NCI-H345 (cell line): ENCODE results near the gene RAB11FIP3.

Experiments used
- DNase-seq: peaks from one replicate; lab custom pipeline; 2025; lab: John Stamatoyannopoulos, UW

Gene RAB11FIP3

GRCh38 chr16:554640-555365 lies 129.4 kb downstream of the RAB11FIP3 start:
- DNase-seq = no peak

GRCh38 chr16:555528-556473 lies 130.4 kb downstream of the RAB11FIP3 start:
- no peak for DNase-seq

GRCh38 chr16:556474-557173 lies 131.2 kb downstream of the RAB11FIP3 start:
- no peak for DNase-seq

GRCh38 chr16:557463-558297 lies 132.2 kb downstream of the RAB11FIP3 start:
- no peak for DNase-seq

GRCh38 chr16:558298-559020 lies 133.0 kb downstream of the RAB11FIP3 start:
- no peak for DNase-seq

- no peak for DNase-seq
Observed at GRCh38 chr16:559021-559380, 133.6 kb downstream of the RAB11FIP3 start.

GRCh38 chr16:559411-560203 lies 134.2 kb downstream of the RAB11FIP3 start:
- DNase-seq = no peak

- DNase-seq = no peak
Observed at GRCh38 chr16:560204-560700, 134.8 kb downstream of the RAB11FIP3 start, which contains the start of gene PRR35. Gene PRR35, plus strand, starts transcription at chr16:560394. Its CDS starts 2,901 bp downstream, at chr16:563295.

GRCh38 chr16:560701-561412 lies 135.4 kb downstream of the RAB11FIP3 start:
- no peak for DNase-seq

- DNase-seq = no peak
Observed at GRCh38 chr16:561413-561794, 136.0 kb downstream of the RAB11FIP3 start.

- DNase-seq = no peak
Observed at GRCh38 chr16:561957-562938, 136.8 kb downstream of the RAB11FIP3 start.

GRCh38 chr16:563072-563644 lies 137.7 kb downstream of the RAB11FIP3 start:
- DNase-seq = no peak

GRCh38 chr16:564690-565418 lies 139.4 kb downstream of the RAB11FIP3 start:
- no peak for DNase-seq

GRCh38 chr16:565419-566330 lies 140.2 kb downstream of the RAB11FIP3 start:
- no peak for DNase-seq

- no peak for DNase-seq
Observed at GRCh38 chr16:566475-567372, 141.3 kb downstream of the RAB11FIP3 start, which contains the start of gene NHLRC4. Gene NHLRC4, plus strand, starts transcription at chr16:567005. Its CDS starts 1,043 bp downstream, at chr16:568048.
